Osteoblast (primary cell): ENCODE measurements around the gene PEX1. TPM values are rescaled to one million over a fixed set of nuclear protein-coding genes. Genes with fewer than 3 reads are reported as not detected.

Experiments
- DNase-seq: peaks from one replicate; pipeline ENCODE4 v3.0.0; 2011; ENCODE audit warnings: low spot score, mixed read lengths; ENCODE audit not compliant: insufficient read length; ENCODE audit errors: missing footprints
- H2AFZ ChIP-seq: 2 replicates; pipeline ENCODE4 v1.6.0; 2011; ENCODE audit warnings: mild to moderate bottlenecking, low read length
- H3K27ac ChIP-seq: 2 replicates; pipeline ENCODE4 v1.5.1; 2011; ENCODE audit warnings: mild to moderate bottlenecking, low read depth, low read length, moderate library complexity
- H3K27me3 ChIP-seq: 2 replicates; pipeline ENCODE4 v1.6.0; 2012; ENCODE audit warnings: mild to moderate bottlenecking, control low read depth, inconsistent platforms, low read length, moderate library complexity; ENCODE audit not compliant: insufficient read depth
- H3K36me3 ChIP-seq: 2 replicates; pipeline ENCODE4 v1.5.1; 2011; ENCODE audit warnings: mild to moderate bottlenecking, low read length, control low read depth, moderate library complexity; ENCODE audit not compliant: insufficient read depth
- H3K4me1 ChIP-seq: 2 replicates; pipeline ENCODE4 v1.5.1; 2011; ENCODE audit warnings: mild to moderate bottlenecking, low read length, control low read depth, moderate library complexity; ENCODE audit not compliant: insufficient read depth
- H3K4me2 ChIP-seq: 2 replicates; pipeline ENCODE4 v1.6.0; 2011; ENCODE audit warnings: mild to moderate bottlenecking, low read length; ENCODE audit not compliant: insufficient read depth
- H3K4me3 ChIP-seq: fragments of 200-600 bp; sonication (generic); 3 replicates; pipeline ENCODE4 v1.5.1; 2012; ENCODE audit warnings: mild to moderate bottlenecking, low read length, inconsistent platforms; ENCODE audit not compliant: insufficient read depth
- H3K79me2 ChIP-seq: 2 replicates; pipeline ENCODE4 v1.6.0; 2012; ENCODE audit warnings: mild to moderate bottlenecking, low read length, control low read depth, inconsistent platforms; ENCODE audit not compliant: insufficient read depth
- H3K9me3 ChIP-seq: 2 replicates; pipeline ENCODE4 v1.5.1; 2011; ENCODE audit warnings: low read depth, low read length, control low read depth
- H4K20me1 ChIP-seq: 2 replicates; pipeline ENCODE4 v1.6.0; 2012; ENCODE audit warnings: mild to moderate bottlenecking, low read length, control low read depth; ENCODE audit not compliant: insufficient read depth
- total RNA-seq: library from RNA; depleted of rRNA; stranded (reverse); fragments of >200 nt; gene quantifications from 2 replicates; pipeline ENCODE4 v1.2.3, GENCODE V29; 2012
- TF ChIP-seq, protein P1 (sequence below): IDR thresholded peaks from 2 replicates; pipeline ENCODE4 v1.5.1; 2011; ENCODE audit warnings: mild to moderate bottlenecking, low read depth, low read length, moderate library complexity; ENCODE audit errors: extremely low read depth

Gene PEX1
- total RNA-seq, 1 donor: 25.7 TPM

DNA sequence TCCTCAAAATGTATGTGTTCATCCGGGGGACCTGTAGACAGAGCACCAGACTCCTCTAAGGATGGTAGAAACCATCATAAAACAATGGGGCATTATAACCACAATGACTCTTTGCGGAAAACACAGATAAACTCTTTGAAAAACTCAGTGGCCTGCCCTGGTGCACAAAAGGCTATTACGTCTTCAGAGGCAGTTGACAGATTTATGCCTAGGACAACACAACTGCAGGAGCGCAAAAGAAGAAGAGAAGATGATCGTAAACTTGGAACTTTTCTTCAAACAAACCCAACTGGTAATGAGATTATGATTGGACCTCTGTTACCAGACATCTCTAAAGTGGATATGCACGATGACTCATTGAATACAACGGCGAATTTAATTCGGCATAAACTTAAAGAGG is 6.3 kb upstream of the PEX1 start:
- no peak overlapping the region for H3K27ac ChIP-seq
- peaks cover 56% of the 10 kb centered on the region for H3K36me3 ChIP-seq
- no peak overlapping the region for H3K4me3 ChIP-seq
- no peak overlapping the region for H2AFZ ChIP-seq
- H3K27me3 ChIP-seq: no peaks in the 10 kb centered on the region
- DNase-seq: no peak
- H3K9me3 ChIP-seq: no peaks in the 10 kb centered on the region
- TF ChIP-seq, protein P1, sequence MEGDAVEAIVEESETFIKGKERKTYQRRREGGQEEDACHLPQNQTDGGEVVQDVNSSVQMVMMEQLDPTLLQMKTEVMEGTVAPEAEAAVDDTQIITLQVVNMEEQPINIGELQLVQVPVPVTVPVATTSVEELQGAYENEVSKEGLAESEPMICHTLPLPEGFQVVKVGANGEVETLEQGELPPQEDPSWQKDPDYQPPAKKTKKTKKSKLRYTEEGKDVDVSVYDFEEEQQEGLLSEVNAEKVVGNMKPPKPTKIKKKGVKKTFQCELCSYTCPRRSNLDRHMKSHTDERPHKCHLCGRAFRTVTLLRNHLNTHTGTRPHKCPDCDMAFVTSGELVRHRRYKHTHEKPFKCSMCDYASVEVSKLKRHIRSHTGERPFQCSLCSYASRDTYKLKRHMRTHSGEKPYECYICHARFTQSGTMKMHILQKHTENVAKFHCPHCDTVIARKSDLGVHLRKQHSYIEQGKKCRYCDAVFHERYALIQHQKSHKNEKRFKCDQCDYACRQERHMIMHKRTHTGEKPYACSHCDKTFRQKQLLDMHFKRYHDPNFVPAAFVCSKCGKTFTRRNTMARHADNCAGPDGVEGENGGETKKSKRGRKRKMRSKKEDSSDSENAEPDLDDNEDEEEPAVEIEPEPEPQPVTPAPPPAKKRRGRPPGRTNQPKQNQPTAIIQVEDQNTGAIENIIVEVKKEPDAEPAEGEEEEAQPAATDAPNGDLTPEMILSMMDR: no peak
- H3K4me2 ChIP-seq: no peak overlapping the region
- H4K20me1 ChIP-seq: no peaks in the 10 kb centered on the region
- H3K79me2 ChIP-seq: peaks cover 7% of the 10 kb centered on the region
- peaks cover 1% of the 10 kb centered on the region for H3K4me1 ChIP-seq

DNA sequence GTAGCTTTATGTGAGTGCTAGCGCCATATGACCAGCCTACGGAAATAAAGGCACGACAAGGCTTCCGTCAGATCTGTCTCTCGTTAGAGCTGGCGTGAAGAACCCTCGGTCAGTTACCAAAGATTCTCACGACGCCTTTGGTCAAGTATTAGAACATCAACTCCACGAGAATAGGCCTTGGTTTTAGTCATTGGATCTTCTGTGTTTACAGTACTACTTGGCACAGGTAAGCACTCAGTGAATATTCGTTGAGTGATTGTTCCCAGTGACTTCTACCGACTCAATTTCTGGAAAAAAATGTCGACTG is 591 bp upstream of the PEX1 start:
- Histone ChIP-seq H3K9me3 (no peaks in the 10 kb centered on the region), H3K4me3 (peak overlapping the region; percentile 90), H2AFZ (peak overlapping the region; percentile 99), H3K4me2 (peak overlapping the region; percentile 77), H4K20me1 (no peaks in the 10 kb centered on the region), H3K36me3 (peaks cover 21% of the 10 kb centered on the region), H3K27ac (peak overlapping the region; percentile 97), H3K4me1 (peaks cover 11% of the 10 kb centered on the region), H3K79me2 (peaks cover 40% of the 10 kb centered on the region), H3K27me3 (no peaks in the 10 kb centered on the region)
- TF ChIP-seq, protein P1: no peak
- peak; percentile 38 for DNase-seq

DNA sequence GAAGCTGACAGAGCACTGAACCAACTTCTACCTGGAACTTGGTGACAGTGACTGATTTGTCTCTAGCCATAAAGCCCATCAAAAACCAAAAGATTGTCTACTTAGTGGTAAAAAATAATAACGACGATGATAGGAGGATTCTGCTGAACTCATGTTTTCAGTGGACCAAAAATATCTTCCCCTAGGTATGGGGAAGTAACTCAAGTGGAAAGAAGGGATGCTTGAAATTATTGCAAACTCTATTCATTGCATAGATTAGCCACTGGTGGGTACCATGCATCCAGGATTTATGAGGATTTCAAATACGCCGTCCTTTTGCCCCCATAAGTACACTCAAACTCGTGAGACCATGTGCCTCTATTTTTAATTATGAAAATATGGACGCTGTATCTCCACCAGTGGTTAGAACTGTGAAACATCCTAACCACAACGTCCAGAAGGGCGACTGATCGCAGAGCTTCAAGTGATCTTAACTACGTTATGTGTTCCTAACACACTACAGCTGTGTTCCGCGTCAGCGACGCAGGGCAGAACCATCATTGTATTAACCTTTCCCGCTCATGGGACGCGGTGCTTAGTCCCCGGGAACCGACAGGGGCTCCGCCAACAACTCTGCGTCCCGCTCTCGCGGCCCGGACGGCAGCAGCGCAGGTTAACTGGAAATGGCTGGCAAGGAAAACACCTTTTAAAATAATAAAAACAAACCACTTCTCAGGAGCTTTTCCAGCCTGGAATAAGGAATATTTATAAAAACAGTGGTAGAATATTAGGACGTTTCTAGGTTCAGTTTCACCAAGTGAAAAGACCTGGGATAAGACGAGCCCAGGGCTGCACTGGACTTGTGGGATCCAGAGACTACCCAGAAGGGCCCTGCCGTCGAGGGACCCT is 776 bp downstream of the PEX1 start:
- H3K27me3 ChIP-seq: no peaks in the 10 kb centered on the region
- peaks cover 7% of the 10 kb centered on the region for H3K36me3 ChIP-seq
- peak overlapping the region; percentile 59 for H3K27ac ChIP-seq
- TF ChIP-seq, protein P1: peak; percentile 8
- peak overlapping the region; percentile 90 for H3K4me3 ChIP-seq
- DNase-seq: peak; percentile 91
- H3K79me2 ChIP-seq: peaks cover 44% of the 10 kb centered on the region
- H3K4me2 ChIP-seq: peak overlapping the region; percentile 95
- H4K20me1 ChIP-seq: no peaks in the 10 kb centered on the region
- H2AFZ ChIP-seq: peak overlapping the region; percentile 93
- peaks cover 11% of the 10 kb centered on the region for H3K4me1 ChIP-seq
- no peaks in the 10 kb centered on the region for H3K9me3 ChIP-seq

DNA sequence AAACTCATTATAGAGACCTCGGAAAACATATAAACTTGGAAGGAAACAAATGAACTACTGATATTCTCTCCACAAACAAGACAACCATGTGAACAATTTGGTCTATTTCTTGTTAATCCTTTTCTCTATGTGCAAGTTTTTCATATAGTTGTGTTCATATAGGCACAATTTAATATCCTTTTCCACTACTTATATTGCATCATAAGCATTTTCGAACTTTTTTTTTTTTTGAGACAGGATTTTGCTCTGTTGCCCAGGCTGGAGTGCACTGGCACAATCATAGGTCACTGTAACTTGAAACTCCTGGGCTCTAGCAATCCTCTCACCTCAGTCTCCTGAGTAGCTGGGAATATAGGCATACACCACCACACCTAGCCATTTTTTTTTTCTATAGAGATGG is 5.2 kb downstream of the PEX1 start:
- Histone ChIP-seq H3K36me3 (no peaks in the 10 kb centered on the region), H4K20me1 (no peaks in the 10 kb centered on the region), H3K27me3 (no peaks in the 10 kb centered on the region), H3K4me1 (peaks cover 5% of the 10 kb centered on the region), H3K4me2 (no peak overlapping the region), H3K4me3 (no peak overlapping the region), H3K27ac (no peak overlapping the region), H3K79me2 (peaks cover 27% of the 10 kb centered on the region), H2AFZ (no peak overlapping the region), H3K9me3 (no peaks in the 10 kb centered on the region)
- no peak for DNase-seq
- TF ChIP-seq, protein P1: no peak
